Prostate gland (tissue), 2 donors: ENCODE results near the gene MIXL1. TPM values are rescaled to one million over a fixed set of nuclear protein-coding genes. Genes with fewer than 3 reads are reported as not detected.

ENCODE experiments used
- DNase-seq: peaks from one replicate; pipeline ENCODE4 v3.0.0-alpha.2; 2019; ENCODE audit warnings: low spot score
- H3K27ac ChIP-seq, 2 donors: fragments of 200-600 bp; sonication (generic); 2 replicates each; pipeline ENCODE4 v1.5.1; 2017 to 2019
- H3K27me3 ChIP-seq: fragments of 200-600 bp; sonication (generic); replicated peaks from 2 replicates; pipeline ENCODE4 v1.5.1; 2019; ENCODE audit not compliant: insufficient read depth
- H3K36me3 ChIP-seq, 2 donors: fragments of 200-600 bp; sonication (generic); 1 replicate in 1 of 2; 2 replicates in 1 of 2; pipeline versions ENCODE4 v1.5.1 to v1.8.1; 2017 to 2019
- H3K4me1 ChIP-seq: fragments of 200-600 bp; sonication (generic); replicated peaks from 2 replicates; pipeline ENCODE4 v1.5.1; 2019
- H3K4me3 ChIP-seq, 2 donors: fragments of 200-600 bp; sonication (generic); 2 replicates each; pipeline ENCODE4 v1.5.1; 2017 to 2019
- H3K9me3 ChIP-seq: fragments of 200-600 bp; sonication (generic); 2 replicates; pipeline ENCODE4 v1.5.1; 2017
- POLR2A ChIP-seq: fragments of 450-650 bp; IDR thresholded peaks from one replicate; pipeline ENCODE4 v1.6.1; 2016; ENCODE audit warnings: antibody characterized with exemption, mild to moderate bottlenecking
- POLR2AphosphoS5 ChIP-seq: sonication (generic); formaldehyde crosslinking; IDR thresholded peaks from one replicate; pipeline ENCODE4 v1.6.1; 2017; ENCODE audit warnings: antibody characterized with exemption
- WGBS: methylation state at CpG from one replicate; pipeline ENCODE4 v1.1.5; 2018; 5-methylcytosine and 5-hydroxymethylcytosine counted together
- intact Hi-C: fragments of 100-400 bp; cut with DNase I; formaldehyde crosslinking; loops from one replicate; pipeline ENCODE4 v1.14.2; 2022
- total RNA-seq, 2 donors: library from RNA; depleted of rRNA; stranded (reverse); fragments of >200 nt; gene quantifications; one replicate each; pipeline ENCODE4 v1.1.0, GENCODE V29; 2016
- TF ChIP-seq, protein P1 (sequence below), 4 experiments: fragments of 200-600 bp in 2 of 4; fragments of 450-650 bp in 2 of 4; sonication (generic) in 2 of 4; IDR thresholded peaks; 1 replicate in 3 of 4; 2 replicates in 1 of 4; pipeline ENCODE4 v1.5.1; 2016 to 2019; ENCODE audit warnings: antibody characterized with exemption in 4 of 4, mild to moderate bottlenecking in 2 of 4, moderate library complexity in 2 of 4

Gene MIXL1
- total RNA-seq, 2 donors from 2014 or later, result 1.1 TPM; not detected in 1

DNA sequence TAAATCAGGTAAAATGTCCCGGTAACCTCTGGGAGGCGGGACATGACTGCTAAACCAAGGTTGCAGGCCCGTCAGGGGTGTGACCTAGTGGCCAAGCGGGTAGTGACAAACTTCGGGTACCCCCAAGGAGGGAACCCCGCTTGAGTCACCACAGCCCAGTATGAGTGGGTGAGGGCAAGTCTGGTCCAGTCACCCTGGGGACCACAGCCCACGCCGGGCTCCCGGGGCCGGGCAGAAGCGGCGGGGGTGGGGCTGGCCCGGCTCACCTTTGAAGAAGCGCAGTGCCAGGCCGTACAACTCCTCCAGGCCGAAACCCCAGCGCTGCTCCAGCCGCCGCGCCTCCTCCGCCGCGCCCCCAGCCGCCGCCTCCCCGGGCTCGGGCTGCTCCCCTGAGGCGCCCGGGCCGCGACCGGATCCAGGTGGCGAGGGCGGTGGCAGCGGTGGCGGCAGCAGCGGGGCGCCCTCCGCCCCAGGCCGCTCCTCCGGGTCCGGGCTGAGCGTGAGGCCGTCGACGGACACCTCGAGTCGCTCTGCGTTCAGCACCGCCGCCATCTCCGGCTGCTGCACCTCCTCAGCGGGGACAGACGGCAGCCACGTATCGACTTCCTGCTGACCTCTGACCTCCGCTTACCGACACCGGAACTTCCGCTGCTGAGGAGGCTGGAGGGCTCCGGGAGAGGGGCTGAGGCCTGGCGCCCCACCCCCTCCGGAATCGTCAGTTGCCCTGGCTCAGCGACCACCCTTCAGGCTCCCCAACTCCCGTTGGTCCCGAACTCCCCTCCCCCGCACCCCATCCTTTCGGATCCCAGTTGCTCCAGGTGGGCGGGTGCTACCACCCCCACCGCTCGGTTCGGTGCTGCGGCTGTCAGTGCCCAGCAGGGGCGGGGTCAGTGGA lies 37.1 kb upstream of the MIXL1 start, which contains the start of gene ACBD3:
Gene ACBD3, minus strand, starts transcription at position 618 of the 895 bp plus-strand sequence. Its CDS starts 66 bp downstream, at position 552.
- intact Hi-C loops, result loop anchor here (10.0 kb wide), 1 partner anchor 218 kb away; the partner anchor contains the start of gene PARP1
- H3K4me1 ChIP-seq, result no peaks in the 10 kb centered on the region
- WGBS, result under 1% methylated on average over 73 of the region's 75 CpGs
- no peaks in the 10 kb centered on the region for H3K27me3 ChIP-seq
- H3K9me3 ChIP-seq, result no peaks in the 10 kb centered on the region
- H3K27ac ChIP-seq, result peak within 1 kb of the TSS; percentile 88 to 94
- DNase-seq, result peak; percentile 81
- no peaks in the 10 kb centered on the region for H3K36me3 ChIP-seq
- TF ChIP-seq, protein P1, sequence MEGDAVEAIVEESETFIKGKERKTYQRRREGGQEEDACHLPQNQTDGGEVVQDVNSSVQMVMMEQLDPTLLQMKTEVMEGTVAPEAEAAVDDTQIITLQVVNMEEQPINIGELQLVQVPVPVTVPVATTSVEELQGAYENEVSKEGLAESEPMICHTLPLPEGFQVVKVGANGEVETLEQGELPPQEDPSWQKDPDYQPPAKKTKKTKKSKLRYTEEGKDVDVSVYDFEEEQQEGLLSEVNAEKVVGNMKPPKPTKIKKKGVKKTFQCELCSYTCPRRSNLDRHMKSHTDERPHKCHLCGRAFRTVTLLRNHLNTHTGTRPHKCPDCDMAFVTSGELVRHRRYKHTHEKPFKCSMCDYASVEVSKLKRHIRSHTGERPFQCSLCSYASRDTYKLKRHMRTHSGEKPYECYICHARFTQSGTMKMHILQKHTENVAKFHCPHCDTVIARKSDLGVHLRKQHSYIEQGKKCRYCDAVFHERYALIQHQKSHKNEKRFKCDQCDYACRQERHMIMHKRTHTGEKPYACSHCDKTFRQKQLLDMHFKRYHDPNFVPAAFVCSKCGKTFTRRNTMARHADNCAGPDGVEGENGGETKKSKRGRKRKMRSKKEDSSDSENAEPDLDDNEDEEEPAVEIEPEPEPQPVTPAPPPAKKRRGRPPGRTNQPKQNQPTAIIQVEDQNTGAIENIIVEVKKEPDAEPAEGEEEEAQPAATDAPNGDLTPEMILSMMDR (IDR thresholded peaks at IDR 0.05), result peak in 2 of 4 experiments; percentile 17 to 32
- peak; percentile 82 for TF ChIP-seq POLR2AphosphoS5
- peak; percentile 85 for TF ChIP-seq POLR2A
- peak within 1 kb of the TSS; percentile 86 to 94 for H3K4me3 ChIP-seq

DNA sequence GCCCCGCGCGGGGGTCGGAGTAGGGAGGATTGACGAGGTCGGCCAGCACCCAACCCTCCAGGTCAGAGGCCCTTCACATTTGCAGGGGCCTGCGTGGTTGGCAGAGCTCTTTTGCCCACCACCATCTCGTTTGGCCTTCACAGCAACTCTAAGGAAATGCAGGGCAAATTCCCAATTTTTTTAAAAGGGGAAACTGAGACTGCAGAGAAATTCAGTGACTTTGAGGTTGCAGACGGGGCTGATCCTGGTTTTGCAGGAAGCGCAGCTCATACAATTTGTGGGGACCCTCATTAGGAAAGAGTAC lies 36.5 kb upstream of the MIXL1 start:
- peak overlapping the region; percentile 88 to 94 for H3K27ac ChIP-seq
- no peak for TF ChIP-seq POLR2AphosphoS5
- no peak for TF ChIP-seq POLR2A
- TF ChIP-seq, protein P1 (IDR thresholded peaks at IDR 0.05), result peak in 1 of 4 experiments; percentile 0

DNA sequence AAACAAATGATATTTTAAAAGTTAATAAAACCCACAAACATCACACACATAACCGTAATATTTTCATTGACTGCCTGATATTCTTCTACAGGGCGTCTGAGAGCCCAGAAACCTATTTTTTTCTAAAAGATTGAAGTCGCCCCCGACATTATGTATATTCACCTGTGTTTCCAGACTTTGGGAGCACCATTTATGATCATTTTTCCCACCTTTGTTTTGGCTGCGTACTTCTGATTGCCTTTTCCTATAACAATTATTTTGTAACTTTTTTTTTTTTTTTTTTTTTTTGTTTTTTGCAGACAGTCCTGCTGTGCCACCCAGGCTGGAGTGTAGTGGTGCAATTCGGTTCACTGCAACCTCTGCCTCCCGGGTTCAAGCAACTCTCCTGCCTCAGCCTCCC lies 36.1 kb upstream of the MIXL1 start:
- intact Hi-C loops, result loop anchor here (10.0 kb wide), 1 partner anchor 217 kb away; the partner anchor contains the start of gene PARP1
- TF ChIP-seq POLR2A (no peak), POLR2AphosphoS5 (no peak)
- TF ChIP-seq, protein P1 (IDR thresholded peaks at IDR 0.05), result no peak
- Histone ChIP-seq H3K4me1 (no peaks in the 10 kb centered on the region), H3K27me3 (no peaks in the 10 kb centered on the region), H3K36me3 (no peaks in the 10 kb centered on the region), H3K9me3 (no peaks in the 10 kb centered on the region), H3K4me3 (peak overlapping the region in 1 of 2 donors; percentile 94), H3K27ac (no peak overlapping the region)
- 87% methylated on average over 7 of the region's 7 CpGs for WGBS
- no peak for DNase-seq

More for the DNA sequence above, 36.5 kb upstream of the MIXL1 start:
- Histone ChIP-seq H3K36me3 (no peaks in the 10 kb centered on the region), H3K4me3 (peak overlapping the region; percentile 86 to 94), H3K9me3 (no peaks in the 10 kb centered on the region), H3K4me1 (no peaks in the 10 kb centered on the region), H3K27me3 (no peaks in the 10 kb centered on the region)
- DNase-seq, result no peak
- WGBS, result 8% methylated on average over 10 of the region's 10 CpGs
- intact Hi-C loops, result loop anchor here (10.0 kb wide), 1 partner anchor 218 kb away; the partner anchor contains the start of gene PARP1

DNA sequence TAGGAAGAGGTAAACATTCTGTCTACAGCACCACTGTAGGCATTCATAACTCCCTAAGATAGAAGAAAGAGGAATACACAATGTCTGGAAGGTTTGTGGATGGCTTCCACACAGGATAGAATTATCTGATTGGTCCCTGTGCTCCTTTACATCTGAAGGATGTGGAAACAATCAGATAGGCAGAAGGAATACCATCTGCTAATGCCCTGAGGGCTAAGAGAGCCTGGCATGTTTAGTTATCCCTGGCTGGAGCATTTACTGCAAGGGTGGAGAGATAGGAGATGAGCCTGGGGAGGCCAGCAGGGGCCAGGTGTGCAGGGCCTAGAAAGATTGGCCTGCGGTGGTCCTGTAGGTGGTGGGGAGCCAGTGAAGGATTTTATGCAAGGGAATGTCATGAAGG lies 28.3 kb upstream of the MIXL1 start:
- TF ChIP-seq POLR2AphosphoS5 (no peak), POLR2A (no peak)
- TF ChIP-seq, protein P1 (IDR thresholded peaks at IDR 0.05), result no peak
- DNase-seq, result no peak
- H3K27me3 ChIP-seq, result no peaks in the 10 kb centered on the region
- H3K9me3 ChIP-seq, result no peaks in the 10 kb centered on the region
- intact Hi-C loops, result no loop called here
- H3K27ac ChIP-seq, result no peak overlapping the region
- H3K4me3 ChIP-seq, result no peak overlapping the region
- H3K36me3 ChIP-seq, result no peaks in the 10 kb centered on the region
- WGBS, result 47% methylated on average over 1 of the region's 1 CpG
- no peaks in the 10 kb centered on the region for H3K4me1 ChIP-seq
